HepG2 (cell line): ENCODE data around the gene NPAS2. TPM values are rescaled to one million over a fixed set of nuclear protein-coding genes. Genes with fewer than 3 reads are reported as not detected.

Source experiments
- CENPX ChIP-seq: sonication (generic); formaldehyde crosslinking; IDR thresholded peaks from 2 replicates; pipeline ENCODE4 v1.9.0; 2021; ENCODE audit warnings: mild to moderate bottlenecking, missing genetic modification reagents, moderate library complexity
- FOXK2 ChIP-seq: fragments of 450-650 bp; IDR thresholded peaks from 2 replicates; pipeline ENCODE4 v1.6.1; 2016
- GTF2F1 ChIP-seq: fragments of 150-350 bp; IDR thresholded peaks from 2 replicates; pipeline ENCODE4 v1.6.1; 2014; ENCODE audit warnings: low read length
- LCORL ChIP-seq, 2 experiments: fragments of 450-650 bp in 1 of 2; sonication (generic) in 1 of 2; formaldehyde crosslinking in 1 of 2; IDR thresholded peaks; 2 replicates each; pipeline versions ENCODE4 v1.5.0 to v1.6.1; 2017 to 2020; ENCODE audit warnings: antibody characterized with exemption in 1 of 2, missing genetic modification reagents in 1 of 2
- MIER2 ChIP-seq: IDR thresholded peaks from 2 replicates; pipeline ENCODE4 v1.6.1; 2016; ENCODE audit warnings: missing biosample characterization, missing genetic modification reagents
- MTF1 ChIP-seq: sonication (generic); formaldehyde crosslinking; IDR thresholded peaks from 2 replicates; pipeline ENCODE4 v1.5.0; 2020; ENCODE audit warnings: missing genetic modification reagents
- MZF1 ChIP-seq: sonication (generic); formaldehyde crosslinking; IDR thresholded peaks from 2 replicates; pipeline ENCODE4 v1.8.1; 2023; ENCODE audit warnings: mild to moderate bottlenecking, missing genetic modification reagents, borderline replicate concordance
- NBN ChIP-seq: fragments of 450-650 bp; conservative IDR thresholded peaks from 2 replicates; pipeline ENCODE4 v1.6.1; 2017
- NCOR1 ChIP-seq: fragments of 200-600 bp; sonication (generic); IDR thresholded peaks from 2 replicates; pipeline ENCODE4 v1.7.0; 2017; ENCODE audit warnings: antibody characterized with exemption, low read length, borderline replicate concordance
- NR2F6 ChIP-seq, 2 experiments: IDR thresholded peaks; 2 replicates each; pipeline ENCODE4 v1.6.1; 2016; ENCODE audit warnings: antibody characterized with exemption in 1 of 2, mild to moderate bottlenecking in 1 of 2
- RBFOX2 ChIP-seq: fragments of 200-400 bp; formaldehyde crosslinking; IDR thresholded peaks from 2 replicates; pipeline ENCODE4 v1.6.1; 2017; ENCODE audit warnings: low read depth, mild to moderate bottlenecking, low read length
- SMAD1 ChIP-seq: sonication (generic); formaldehyde crosslinking; IDR thresholded peaks from 2 replicates; pipeline ENCODE4 v1.4.0; 2020; ENCODE audit warnings: missing genetic modification reagents, low read depth, mild to moderate bottlenecking, borderline replicate concordance
- SMARCE1 ChIP-seq: fragments of 450-650 bp; IDR thresholded peaks from 2 replicates; pipeline ENCODE4 v1.6.1; 2017; ENCODE audit warnings: borderline replicate concordance
- TBL1XR1 ChIP-seq: fragments of 150-350 bp; IDR thresholded peaks from 2 replicates; pipeline ENCODE4 v1.6.1; 2014; ENCODE audit warnings: borderline replicate concordance, low read length; ENCODE audit not compliant: partially characterized antibody
- TCF12 ChIP-seq, 2 experiments: fragments of 450-650 bp in 1 of 2; sonication (generic) in 1 of 2; formaldehyde crosslinking in 1 of 2; IDR thresholded peaks; 2 replicates each; pipeline versions ENCODE4 v1.6.1 to v1.8.0; 2017 to 2022; ENCODE audit warnings: antibody characterized with exemption in 1 of 2, mild to moderate bottlenecking in 1 of 2, missing genetic modification reagents in 1 of 2, moderate library complexity in 1 of 2
- ZMYM2 ChIP-seq: sonication (generic); formaldehyde crosslinking; IDR thresholded peaks from 2 replicates; pipeline ENCODE4 v1.8.0; 2022; ENCODE audit warnings: mild to moderate bottlenecking, missing genetic modification reagents
- ZNF121 ChIP-seq: sonication (generic); formaldehyde crosslinking; IDR thresholded peaks from 2 replicates; pipeline ENCODE4 v1.5.0; 2020; ENCODE audit warnings: mild to moderate bottlenecking, missing genetic modification reagents
- ZNF17 ChIP-seq: sonication (generic); formaldehyde crosslinking; IDR thresholded peaks from 2 replicates; pipeline ENCODE4 v1.5.0; 2020; ENCODE audit warnings: mild to moderate bottlenecking, missing genetic modification reagents
- ZNF234 ChIP-seq: sonication (generic); formaldehyde crosslinking; conservative IDR thresholded peaks from 2 replicates; pipeline ENCODE4 v1.5.1; 2020; ENCODE audit warnings: mild to moderate bottlenecking, missing genetic modification reagents
- ZNF367 ChIP-seq: sonication (generic); formaldehyde crosslinking; IDR thresholded peaks from 2 replicates; pipeline ENCODE4 v1.4.0; 2020; ENCODE audit warnings: missing genetic modification reagents, borderline replicate concordance
- ZNF460 ChIP-seq: sonication (generic); formaldehyde crosslinking; IDR thresholded peaks from 2 replicates; pipeline ENCODE4 v1.5.1; 2020; ENCODE audit warnings: missing genetic modification reagents, mild to moderate bottlenecking, borderline replicate concordance
- ZNF577 ChIP-seq: sonication (generic); formaldehyde crosslinking; IDR thresholded peaks from 2 replicates; pipeline ENCODE4 v1.4.0; 2020; ENCODE audit warnings: mild to moderate bottlenecking, low read depth, missing genetic modification reagents, borderline replicate concordance
- ZNF644 ChIP-seq: IDR thresholded peaks from 2 replicates; pipeline ENCODE4 v1.6.1; 2016; ENCODE audit warnings: low read depth
- ZSCAN29 ChIP-seq: sonication (generic); formaldehyde crosslinking; conservative IDR thresholded peaks from 2 replicates; pipeline ENCODE4 v1.4.0; 2020; ENCODE audit warnings: mild to moderate bottlenecking, missing genetic modification reagents
- polyA plus RNA-seq, 8 experiments: library from polyadenylated mRNA; depleted of rRNA in 3 of 8; stranded (reverse) in 7 of 8; unstranded in 1 of 8; fragments of >200 nt; fragmentation: Illumina TruSeq in 4 of 8; extraction: Trizol in 4 of 8; gene quantifications; 2 replicates each; pipeline versions ENCODE4 v1.2.1 to v1.2.3, GENCODE V29; 2011 to 2016; ENCODE audit warnings: low read depth in 4 of 8, missing spikeins in 1 of 8, mixed read lengths in 1 of 8; ENCODE audit not compliant: insufficient read depth in 1 of 8
- total RNA-seq, 5 experiments: library from RNA; depleted of rRNA; stranded (reverse); fragments of >200 nt; fragmentation: Illumina TruSeq; extraction: Trizol; gene quantifications; 2 replicates each; pipeline ENCODE4 v1.2.3, GENCODE V29; 2016; ENCODE audit warnings: low read depth in 1 of 5
- TF ChIP-seq, protein P1 (sequence below): sonication (generic); formaldehyde crosslinking; IDR thresholded peaks from 2 replicates; pipeline ENCODE4 v1.4.0; 2020; ENCODE audit warnings: mild to moderate bottlenecking, missing genetic modification reagents
- TF ChIP-seq, protein P2 (sequence below): sonication (generic); formaldehyde crosslinking; IDR thresholded peaks from 2 replicates; pipeline ENCODE4 v1.5.0; 2020; ENCODE audit warnings: mild to moderate bottlenecking, missing genetic modification reagents, borderline replicate concordance
- TF ChIP-seq, protein P3 (sequence below): sonication (generic); formaldehyde crosslinking; IDR thresholded peaks from 2 replicates; pipeline ENCODE4 v1.5.0; 2020; ENCODE audit warnings: missing genetic modification reagents

The NPAS2 gene
- total and polyA plus RNA-seq, 2 of the 13 experiments (the other 11 are each of a cell fraction or from before 2014, with no cell fraction given) = 14.8 to 37.5 TPM

DNA sequence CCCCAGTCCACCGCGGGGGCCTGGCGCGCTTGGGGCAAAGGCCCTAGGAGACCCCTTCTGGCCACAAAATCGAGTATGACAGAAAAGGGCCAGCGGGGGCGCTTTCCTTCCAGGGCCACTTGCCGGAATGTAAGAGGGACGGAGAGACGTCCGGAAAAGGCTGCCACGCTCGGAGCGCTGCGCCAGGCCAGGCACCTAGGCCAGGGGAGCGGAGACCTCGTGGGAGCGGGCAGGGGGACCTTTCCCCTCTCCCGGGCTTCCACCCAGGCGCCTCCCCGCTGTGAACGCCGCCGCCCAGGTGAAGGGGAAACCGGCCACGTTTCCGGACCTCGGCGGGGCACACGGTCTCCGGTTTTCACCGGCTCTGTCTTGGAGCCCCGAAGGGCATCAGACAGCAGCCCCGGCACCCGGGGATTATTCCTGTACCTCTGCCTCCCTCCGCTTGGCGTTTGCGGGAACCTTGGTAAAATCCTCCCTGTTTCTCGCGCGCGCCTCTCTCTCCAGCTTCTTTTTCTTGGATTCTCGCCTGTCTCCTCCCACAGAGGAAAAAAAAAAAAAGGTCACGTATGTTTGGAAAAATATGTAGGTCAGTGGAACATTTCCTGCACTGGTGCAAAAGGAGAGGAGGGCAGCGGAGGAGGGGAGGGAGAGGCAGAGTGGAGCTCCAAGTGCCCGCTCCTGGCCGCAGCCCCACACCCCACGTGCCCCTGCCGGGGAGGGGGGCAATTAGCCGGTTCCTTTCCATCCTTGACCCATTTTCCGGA is 1.2 kb upstream of the NPAS2 start (continued):
- TF ChIP-seq NR2F6 (IDR thresholded peaks at IDR 0.05) (peak; percentile 50), NR2F6 (CRISPR knock-in tag; IDR thresholded peaks at IDR 0.05) (no peak; the same call in 1 of the 2 replicates), MZF1 (CRISPR knock-in tag) (peak; percentile 42; the same call in 1 of the 2 replicates), ZNF460 (CRISPR knock-in tag) (no peak), CENPX (CRISPR knock-in tag) (no peak), ZNF367 (CRISPR knock-in tag) (0 out of 2 replicates have a peak, but pooled peaks have one; percentile 70), TBL1XR1 (peak; percentile 10), ZMYM2 (peak; percentile 88; the same call in 1 of the 2 replicates), NCOR1 (no peak), FOXK2 (no peak), SMARCE1 (no peak), ZNF577 (CRISPR knock-in tag) (no peak), ZNF121 (0 out of 2 replicates have a peak, but pooled peaks have one; percentile 31), TCF12 (IDR thresholded peaks at IDR 0.05) (no peak), TCF12 (CRISPR knock-in tag; IDR thresholded peaks at IDR 0.05) (no peak), MTF1 (CRISPR knock-in tag) (0 out of 2 replicates have a peak, but pooled peaks have one; percentile 15), SMAD1 (CRISPR knock-in tag) (peak; percentile 38; the same call in 1 of the 2 replicates), ZNF644 (CRISPR knock-in tag) (no peak), ZSCAN29 (CRISPR knock-in tag) (peak; percentile 91), ZNF234 (CRISPR knock-in tag) (no peak; the same call in 1 of the 2 replicates), GTF2F1 (no peak), RBFOX2 (peak; percentile 89), ZNF17 (CRISPR knock-in tag) (no peak), NBN (no peak), MIER2 (CRISPR knock-in tag) (peak; percentile 38; the same call in 1 of the 2 replicates), LCORL (IDR thresholded peaks at IDR 0.05) (no peak), LCORL (CRISPR knock-in tag; IDR thresholded peaks at IDR 0.05) (peak; percentile 78)
- TF ChIP-seq, protein P1, sequence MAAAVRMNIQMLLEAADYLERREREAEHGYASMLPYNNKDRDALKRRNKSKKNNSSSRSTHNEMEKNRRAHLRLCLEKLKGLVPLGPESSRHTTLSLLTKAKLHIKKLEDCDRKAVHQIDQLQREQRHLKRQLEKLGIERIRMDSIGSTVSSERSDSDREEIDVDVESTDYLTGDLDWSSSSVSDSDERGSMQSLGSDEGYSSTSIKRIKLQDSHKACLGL (CRISPR knock-in tag) = peak; percentile 57; the same call in 1 of the 2 replicates
- TF ChIP-seq, protein P2, sequence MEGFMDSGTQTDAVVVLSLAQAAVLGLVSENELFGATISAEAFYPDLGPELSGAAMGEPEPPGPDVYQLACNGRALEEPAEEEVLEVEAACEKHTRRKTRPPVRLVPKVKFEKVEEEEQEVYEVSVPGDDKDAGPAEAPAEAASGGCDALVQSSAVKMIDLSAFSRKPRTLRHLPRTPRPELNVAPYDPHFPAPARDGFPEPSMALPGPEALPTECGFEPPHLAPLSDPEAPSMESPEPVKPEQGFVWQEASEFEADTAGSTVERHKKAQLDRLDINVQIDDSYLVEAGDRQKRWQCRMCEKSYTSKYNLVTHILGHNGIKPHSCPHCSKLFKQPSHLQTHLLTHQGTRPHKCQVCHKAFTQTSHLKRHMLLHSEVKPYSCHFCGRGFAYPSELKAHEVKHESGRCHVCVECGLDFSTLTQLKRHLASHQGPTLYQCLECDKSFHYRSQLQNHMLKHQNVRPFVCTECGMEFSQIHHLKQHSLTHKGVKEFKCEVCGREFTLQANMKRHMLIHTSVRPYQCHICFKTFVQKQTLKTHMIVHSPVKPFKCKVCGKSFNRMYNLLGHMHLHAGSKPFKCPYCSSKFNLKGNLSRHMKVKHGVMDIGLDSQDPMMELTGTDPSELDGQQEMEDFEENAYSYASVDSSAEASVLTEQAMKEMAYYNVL (CRISPR knock-in tag) = no peak
- TF ChIP-seq, protein P3, sequence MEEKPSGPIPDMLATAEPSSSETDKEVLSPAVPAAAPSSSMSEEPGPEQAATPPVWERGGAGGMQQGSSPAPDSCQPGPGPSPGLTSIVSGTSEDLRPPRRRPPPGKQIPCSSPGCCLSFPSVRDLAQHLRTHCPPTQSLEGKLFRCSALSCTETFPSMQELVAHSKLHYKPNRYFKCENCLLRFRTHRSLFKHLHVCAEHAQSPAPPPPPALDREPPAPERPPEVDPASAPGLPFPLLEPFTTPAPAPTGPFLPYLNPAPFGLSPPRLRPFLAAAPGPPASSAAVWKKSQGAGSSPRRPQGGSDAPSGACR = peak; percentile 93; the same call in 1 of the 2 replicates
